DMS114 treated with DMSO at 0.1 percent for 48 hours (cell line): ENCODE measurements around the gene SCAND1.
"Not testable (repeated sequence)": the region's sequence is repeated elsewhere in the genome, so short reads cannot be mapped to it uniquely, and the experiment has no call there.

Source experiments
- DNase-seq: peaks from one replicate; lab custom pipeline; 2025; ENCODE audit not compliant: unreplicated experiment; lab: John Stamatoyannopoulos, UW

The SCAND1 gene

GRCh38 chr20:35954200-35954906, at the start of gene SCAND1:
SCAND1 (minus strand) TSS chr20:35954502; CDS start chr20:35954284, 218 bp downstream.
- peak; percentile 86 for DNase-seq

GRCh38 chr20:36004045-36004444, 49.7 kb upstream of the SCAND1 start:
- DNase-seq, result no peak

GRCh38 chr20:36002855-36003254, 48.6 kb upstream of the SCAND1 start:
- no peak for DNase-seq

DNA sequence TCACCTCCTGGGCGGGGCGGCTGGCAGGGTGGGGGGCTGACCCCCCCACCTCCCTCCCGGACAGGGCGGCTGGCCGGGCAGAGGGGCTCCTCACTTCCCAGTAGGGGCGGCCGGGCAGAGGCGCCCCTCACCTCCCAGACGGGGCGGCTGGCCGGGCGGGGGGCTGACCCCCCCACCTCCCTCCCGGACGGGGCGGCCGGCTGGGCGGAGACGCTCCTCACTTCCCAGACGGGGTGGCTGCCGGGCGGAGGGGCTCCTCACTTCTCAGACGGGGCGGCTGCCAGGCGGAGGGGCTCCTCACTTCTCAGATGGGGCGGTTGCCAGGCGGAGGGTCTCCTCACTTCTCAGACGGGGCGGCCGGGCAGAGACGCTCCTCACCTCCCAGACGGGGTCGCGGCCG, 47.0 kb upstream of the SCAND1 start:
- DNase-seq, result not testable (repeated sequence)

GRCh38 chr20:35996492-35996891, 42.2 kb upstream of the SCAND1 start:
- DNase-seq, result not testable (repeated sequence)

GRCh38 chr20:35994994-35995453, 40.7 kb upstream of the SCAND1 start:
- peak; percentile 49 for DNase-seq

GRCh38 chr20:35992713-35993335, 38.5 kb upstream of the SCAND1 start:
- DNase-seq, result peak; percentile 64

- no peak for DNase-seq
Measured at GRCh38 chr20:35991142-35991771, 37.0 kb upstream of the SCAND1 start.

DNA sequence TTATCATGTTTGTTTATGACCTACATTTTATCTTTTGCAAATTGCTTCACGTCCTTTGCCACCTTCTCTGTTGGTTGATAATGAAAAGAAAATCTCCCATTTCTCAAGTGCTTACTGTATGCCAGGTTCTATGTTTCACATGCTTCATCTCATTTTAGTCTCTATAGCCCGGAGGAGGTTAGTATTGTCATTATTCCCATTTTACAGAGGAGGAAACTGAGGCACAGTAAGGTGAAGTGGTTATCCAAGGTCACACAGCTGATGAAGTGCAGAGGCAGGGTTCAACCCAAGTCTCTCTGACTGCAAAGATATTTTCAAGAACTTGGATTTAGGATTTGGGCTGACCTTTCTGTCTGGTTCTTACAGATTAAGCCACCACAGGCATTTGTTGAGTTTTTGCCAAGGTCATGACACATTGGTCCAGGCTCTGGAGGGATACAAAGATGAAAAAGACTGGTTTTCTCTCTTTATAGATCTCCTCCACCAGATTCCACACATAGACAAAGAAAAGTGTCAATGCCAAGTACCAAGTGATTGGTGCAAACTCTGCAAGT, 34.7 kb upstream of the SCAND1 start:
- no peak for DNase-seq

DNA sequence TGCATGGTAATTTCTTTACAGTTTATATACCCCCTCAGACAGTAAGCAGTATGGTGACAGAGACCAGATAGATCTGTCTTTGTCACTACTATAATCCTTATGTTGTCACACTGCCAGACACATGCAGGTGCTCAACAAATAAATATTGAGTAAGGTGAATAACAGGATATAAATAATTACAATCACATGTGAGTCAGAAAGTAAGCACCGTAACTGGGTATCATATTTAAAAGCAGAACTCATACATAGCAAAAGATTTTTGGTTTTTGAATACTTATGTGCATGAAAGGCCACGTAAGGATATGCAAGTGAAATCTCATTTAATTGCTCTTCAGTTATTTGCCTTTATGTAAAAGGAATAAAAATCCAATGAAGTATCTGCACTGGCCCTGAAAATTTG, 31.5 kb upstream of the SCAND1 start:
- no peak for DNase-seq

DNA sequence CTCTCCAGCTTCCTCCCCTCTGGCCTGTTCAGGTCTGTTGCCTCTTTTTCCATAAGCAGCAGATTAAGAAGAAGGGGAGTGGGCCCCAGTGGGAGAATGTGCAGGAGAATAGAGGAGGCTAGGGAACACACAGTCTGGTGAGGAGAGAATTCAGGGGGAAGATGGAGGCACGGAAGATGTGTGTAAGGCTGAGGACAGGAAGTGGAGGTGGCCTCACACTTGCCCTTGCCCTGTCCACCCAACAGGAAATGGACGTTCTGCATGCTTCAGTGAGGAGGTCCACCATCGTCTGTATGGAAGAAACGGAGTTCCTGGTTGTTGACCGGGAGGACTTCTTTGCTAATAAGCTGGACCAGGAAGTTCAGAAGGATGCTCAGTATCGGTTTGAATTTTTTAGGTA, 30.1 kb upstream of the SCAND1 start:
- no peak for DNase-seq

GRCh38 chr20:35981969-35982368, 27.7 kb upstream of the SCAND1 start:
- DNase-seq, result no peak

GRCh38 chr20:35979544-35979943, 25.2 kb upstream of the SCAND1 start:
- no peak for DNase-seq

DNA sequence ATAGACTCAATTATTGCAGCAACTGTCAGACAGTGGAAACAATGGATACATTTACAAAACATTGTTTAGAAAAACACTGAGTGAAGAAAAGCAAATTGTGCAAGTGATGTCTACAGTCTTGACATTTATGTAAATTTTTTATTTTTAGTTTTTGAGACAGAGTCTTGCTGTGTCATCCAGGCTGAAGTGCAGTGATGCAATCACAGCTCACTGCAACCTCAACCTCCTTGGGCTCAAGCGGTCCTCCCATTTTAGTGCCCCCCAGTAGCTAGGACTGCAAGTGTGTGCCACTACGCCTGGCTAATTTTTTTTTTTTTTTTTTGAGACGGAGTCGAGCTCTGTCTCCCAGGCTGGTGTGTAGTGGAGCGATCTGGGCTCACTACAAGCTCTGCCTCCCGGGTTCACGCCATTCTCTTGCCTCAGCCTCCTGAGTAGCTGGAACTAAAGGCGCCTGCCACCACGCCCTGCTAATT, 23.8 kb upstream of the SCAND1 start:
- DNase-seq, result no peak

DNA sequence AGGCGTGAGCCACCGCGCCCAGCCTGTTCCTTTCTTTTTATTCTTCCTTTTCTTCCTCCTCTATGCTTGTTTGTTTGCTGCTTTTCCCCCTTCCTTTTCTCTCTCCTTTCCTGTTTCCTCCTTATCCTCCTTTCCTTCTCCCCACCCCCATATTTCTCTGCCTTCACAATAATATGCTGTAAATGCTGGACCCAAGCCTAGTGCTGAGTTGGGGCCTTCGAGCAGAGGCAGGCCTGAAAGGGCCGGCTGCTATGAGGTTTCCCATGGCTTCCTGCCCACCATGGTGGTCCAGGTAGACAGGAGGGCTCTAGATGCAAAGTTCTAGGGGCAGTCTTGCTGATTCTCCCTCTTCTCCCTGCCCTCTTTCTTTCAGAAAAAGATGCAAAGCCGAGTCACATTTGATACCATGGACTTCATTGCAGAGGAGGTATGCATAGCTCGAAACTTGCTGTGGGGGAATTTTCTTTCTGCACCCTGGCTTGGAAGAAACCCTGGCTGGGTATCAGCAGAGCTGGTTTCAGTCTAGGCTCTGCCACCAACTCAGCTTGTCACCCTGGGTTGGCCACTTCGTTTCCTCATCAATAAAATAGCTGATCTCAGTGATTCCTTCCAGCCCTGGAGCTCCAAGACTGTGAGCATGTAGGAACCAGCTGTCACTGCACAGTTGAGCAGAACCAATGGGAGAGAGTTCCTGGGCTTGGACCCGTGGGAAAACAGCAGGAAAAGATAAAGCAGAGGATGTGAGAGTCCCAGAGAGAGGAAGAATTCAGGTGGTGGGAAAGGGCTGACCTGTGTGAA, 21.5 kb upstream of the SCAND1 start:
- no peak for DNase-seq

DNA sequence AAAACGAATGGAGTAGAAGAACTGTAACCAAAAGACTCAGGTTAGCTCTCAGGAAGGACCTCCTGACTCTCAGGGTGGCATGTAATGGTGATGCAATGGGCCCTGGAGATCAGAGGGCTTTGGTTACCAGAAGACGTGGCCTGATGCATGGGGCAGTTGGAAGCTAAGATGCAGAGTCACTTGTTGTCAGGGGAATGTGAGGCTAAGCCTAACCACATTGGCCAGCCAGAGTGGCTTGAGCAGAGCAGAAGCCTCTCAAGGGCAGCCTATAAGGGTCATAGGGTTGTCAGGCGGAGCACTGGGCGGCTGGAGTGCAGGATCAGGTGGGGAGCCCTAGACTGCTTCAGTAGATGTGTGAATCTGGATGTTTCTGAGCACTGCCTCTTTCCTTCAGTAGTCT, 20.0 kb upstream of the SCAND1 start:
- no peak for DNase-seq

DNA sequence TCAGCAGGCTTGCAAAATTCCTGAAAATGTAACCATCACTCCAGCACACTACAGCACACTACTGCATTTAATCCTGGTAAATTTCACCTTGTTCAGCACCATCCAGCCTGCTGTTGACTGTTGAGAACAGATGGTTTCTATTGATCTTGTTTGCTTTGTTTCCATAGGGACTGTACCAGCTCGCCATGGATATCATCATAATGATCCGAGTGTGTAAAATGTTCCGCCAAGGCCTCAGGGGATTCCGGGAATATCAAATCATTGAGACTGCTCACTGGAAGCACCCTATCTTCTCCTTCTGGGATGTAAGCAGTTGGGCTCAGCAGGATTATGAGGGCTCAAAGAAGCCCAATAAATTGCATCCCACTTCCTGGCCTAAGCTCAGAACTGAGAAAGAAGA, 18.2 kb upstream of the SCAND1 start:
- DNase-seq, result no peak

- DNase-seq, result no peak
Measured at GRCh38 chr20:35971981-35972380, 17.7 kb upstream of the SCAND1 start.

DNA sequence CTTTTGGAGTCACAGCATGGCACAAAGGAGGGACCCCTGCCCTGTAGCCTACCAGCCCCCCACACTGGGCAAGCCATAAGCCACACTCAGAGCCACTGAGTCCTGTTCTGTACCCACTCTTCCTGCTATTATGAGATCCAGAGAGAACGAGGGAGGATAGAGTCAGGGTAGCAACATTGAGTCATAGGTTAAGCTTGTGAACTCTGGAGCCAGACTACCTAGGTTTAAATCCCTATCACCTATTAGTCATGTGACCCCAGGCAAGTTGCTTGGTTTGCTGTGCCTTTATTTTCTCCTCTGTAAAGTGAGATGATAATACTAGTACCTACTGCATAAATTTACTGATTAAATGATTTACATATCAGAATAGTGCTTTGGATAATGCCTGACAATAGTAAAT, 14.6 kb upstream of the SCAND1 start:
- no peak for DNase-seq

DNA sequence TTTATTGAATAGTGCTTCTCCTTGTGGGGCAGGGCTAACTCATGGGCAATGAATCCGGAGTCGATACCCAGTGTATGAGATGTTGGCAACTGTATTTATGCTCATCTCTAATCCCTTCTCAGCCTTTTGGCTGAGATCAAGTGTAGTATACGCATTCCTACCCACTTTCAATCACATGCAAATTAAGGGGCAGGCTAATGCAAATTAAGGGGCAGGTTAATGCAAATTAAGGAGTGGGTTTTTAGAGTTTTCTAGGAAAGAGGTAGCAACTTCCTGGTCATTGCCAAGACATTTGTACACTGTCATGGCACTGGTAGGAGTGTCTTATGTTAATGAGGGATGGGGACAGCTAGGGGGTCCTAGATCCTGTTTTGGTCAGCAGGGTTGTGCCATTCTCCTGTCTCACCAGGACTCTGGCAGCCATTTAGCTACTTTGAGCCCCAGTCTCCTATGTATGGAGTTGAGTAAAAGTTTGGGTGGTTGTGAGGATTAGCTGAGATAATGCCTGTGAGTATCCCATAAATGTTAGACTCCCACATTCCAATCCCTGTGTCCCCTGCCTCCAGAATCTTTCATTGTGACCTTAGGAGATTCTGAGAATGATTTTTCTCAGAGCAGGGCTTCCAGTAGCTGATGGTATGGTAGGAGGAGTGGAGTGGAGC, 13.8 kb upstream of the SCAND1 start, which contains the start of gene CNBD2:
Gene CNBD2, plus strand, starts transcription at position 612 of the 662 bp plus-strand sequence. CDS start 173 bp downstream, outside the sequence.
- no peak for DNase-seq
